Measurements from ENCODE around the gene STPG4.

Gene STPG4

GRCh38 chr2:47086571-47086970, 68.5 kb downstream of the STPG4 start:
- peak overlapping the region; percentile 43 for H2AFZ ChIP-seq (ENCODE audit: low read length)
- no peak overlapping the region for H3K4me3 ChIP-seq (ENCODE audit: low read length in 2 of 2)
- H4K91ac ChIP-seq (ENCODE audit: low read depth, low read length, poor library complexity) = no peak overlapping the region
- H2BK5ac ChIP-seq (ENCODE audit: low read length) = no peak overlapping the region
- no peak overlapping the region for H2BK120ac ChIP-seq (ENCODE audit: low read depth, low read length)
- peaks cover 12 to 23% of the 10 kb centered on the region in 2 donors for H3K4me1 ChIP-seq (ENCODE audit: control insufficient read depth in 2 of 2, insufficient read depth in 1 of 2, low read depth in 1 of 2, low read length in 2 of 2)
- no CpG with 5 or more reads among the region's 6 CpGs for whole genome bisulfite sequencing, 2 donors (ENCODE audit: extremely low coverage in 2 of 2, insufficient read length in 2 of 2, insufficient replicate concordance in 1 of 2)
- no peaks in the 10 kb centered on the region for H3K79me1 ChIP-seq (ENCODE audit: low read depth, low read length)
- H4K8ac ChIP-seq (ENCODE audit: low read depth, low read length) = no peak overlapping the region
- H3K27me3 ChIP-seq (ENCODE audit: control insufficient read depth in 3 of 3, insufficient read depth in 3 of 3, low read depth in 1 of 3, low read length in 3 of 3) = no peaks in the 10 kb centered on the region
- no peak overlapping the region for H3K27ac ChIP-seq (replicated peaks; ENCODE audit: low read length)
- DNase-seq (ENCODE audit: low spot score) = no peak
- no peak overlapping the region for H3K18ac ChIP-seq (ENCODE audit: low read length)
- no peak overlapping the region for H3K14ac ChIP-seq (ENCODE audit: low read length)
- H3K4ac ChIP-seq (ENCODE audit: low read length) = no peak overlapping the region
- no peak overlapping the region for H2AK5ac ChIP-seq (ENCODE audit: low read depth, low read length)
- H3K23ac ChIP-seq (ENCODE audit: low read depth, low read length, poor library complexity) = no peak overlapping the region
- no peak overlapping the region for H3K4me2 ChIP-seq (ENCODE audit: insufficient read depth, low read length, poor library complexity, severe bottlenecking)
- H3K36me3 ChIP-seq (replicated peaks in 1 of 2; ENCODE audit: control insufficient read depth in 2 of 2, insufficient read depth in 2 of 2, low read length in 2 of 2) = no peaks in the 10 kb centered on the region
- no peak overlapping the region for H2BK15ac ChIP-seq (ENCODE audit: low read length)
- no peaks in the 10 kb centered on the region for H3K9me3 ChIP-seq (replicated peaks in 1 of 2; ENCODE audit: control insufficient read depth in 2 of 2, insufficient read depth in 1 of 2, low read depth in 1 of 2, low read length in 2 of 2)
- no peak overlapping the region for H2BK12ac ChIP-seq (ENCODE audit: low read length)
- no peak overlapping the region for H3K9ac ChIP-seq (ENCODE audit: low read depth, low read length, poor library complexity)

GRCh38 chr2:47086054-47086471, 69.0 kb downstream of the STPG4 start:
- no CpG with 5 or more reads among the region's 9 CpGs for WGBS, 2 donors (ENCODE audit: extremely low coverage in 2 of 2, insufficient read length in 2 of 2, insufficient replicate concordance in 1 of 2)
- Histone ChIP-seq H2BK12ac (ENCODE audit: low read length) (no peak overlapping the region), H3K27ac (replicated peaks; ENCODE audit: low read length) (no peak overlapping the region), H2AK5ac (ENCODE audit: low read depth, low read length) (no peak overlapping the region), H3K9ac (ENCODE audit: low read depth, low read length, poor library complexity) (no peak overlapping the region), H2BK15ac (ENCODE audit: low read length) (no peak overlapping the region), H4K91ac (ENCODE audit: low read depth, low read length, poor library complexity) (no peak overlapping the region), H3K4me1 (ENCODE audit: control insufficient read depth in 2 of 2, insufficient read depth in 1 of 2, low read depth in 1 of 2, low read length in 2 of 2) (peaks cover 12 to 23% of the 10 kb centered on the region in 2 donors), H3K9me3 (replicated peaks in 1 of 2; ENCODE audit: control insufficient read depth in 2 of 2, insufficient read depth in 1 of 2, low read depth in 1 of 2, low read length in 2 of 2) (no peaks in the 10 kb centered on the region), H2BK120ac (ENCODE audit: low read depth, low read length) (no peak overlapping the region), H2BK5ac (ENCODE audit: low read length) (no peak overlapping the region), H3K36me3 (replicated peaks in 1 of 2; ENCODE audit: control insufficient read depth in 2 of 2, insufficient read depth in 2 of 2, low read length in 2 of 2) (no peaks in the 10 kb centered on the region), H3K79me1 (ENCODE audit: low read depth, low read length) (no peaks in the 10 kb centered on the region), H3K23ac (ENCODE audit: low read depth, low read length, poor library complexity) (peak overlapping the region; percentile 58), H3K4me2 (ENCODE audit: insufficient read depth, low read length, poor library complexity, severe bottlenecking) (no peak overlapping the region), H2AFZ (ENCODE audit: low read length) (peak overlapping the region; percentile 43), H3K4ac (ENCODE audit: low read length) (peak overlapping the region; percentile 10), H3K14ac (ENCODE audit: low read length) (peak overlapping the region; percentile 72), H3K27me3 (ENCODE audit: control insufficient read depth in 3 of 3, insufficient read depth in 3 of 3, low read depth in 1 of 3, low read length in 3 of 3) (no peaks in the 10 kb centered on the region), H4K8ac (ENCODE audit: low read depth, low read length) (no peak overlapping the region), H3K4me3 (ENCODE audit: low read length in 2 of 2) (no peak overlapping the region), H3K18ac (ENCODE audit: low read length) (peak overlapping the region; percentile 2)
- no peak for DNase-seq (ENCODE audit: low spot score)

GRCh38 chr2:47083886-47084687, 71.0 kb downstream of the STPG4 start:
- Histone ChIP-seq H3K4me1 (ENCODE audit: control insufficient read depth in 2 of 2, insufficient read depth in 1 of 2, low read depth in 1 of 2, low read length in 2 of 2) (peaks cover 17 to 25% of the 10 kb centered on the region in 2 donors), H2BK5ac (ENCODE audit: low read length) (peak overlapping the region; percentile 45), H3K4me2 (ENCODE audit: insufficient read depth, low read length, poor library complexity, severe bottlenecking) (no peak overlapping the region), H2BK120ac (ENCODE audit: low read depth, low read length) (no peak overlapping the region), H2BK15ac (ENCODE audit: low read length) (peak overlapping the region; percentile 51), H3K79me1 (ENCODE audit: low read depth, low read length) (no peaks in the 10 kb centered on the region), H2AK5ac (ENCODE audit: low read depth, low read length) (peak overlapping the region; percentile 60), H3K23ac (ENCODE audit: low read depth, low read length, poor library complexity) (no peak overlapping the region), H3K27me3 (ENCODE audit: control insufficient read depth in 3 of 3, insufficient read depth in 3 of 3, low read depth in 1 of 3, low read length in 3 of 3) (no peaks in the 10 kb centered on the region), H3K9ac (ENCODE audit: low read depth, low read length, poor library complexity) (no peak overlapping the region), H3K18ac (ENCODE audit: low read length) (peak overlapping the region; percentile 74), H3K27ac (replicated peaks; ENCODE audit: low read length) (no peak overlapping the region), H3K4me3 (ENCODE audit: low read length in 2 of 2) (no peak overlapping the region), H4K8ac (ENCODE audit: low read depth, low read length) (no peak overlapping the region), H3K14ac (ENCODE audit: low read length) (no peak overlapping the region), H3K4ac (ENCODE audit: low read length) (no peak overlapping the region), H2AFZ (ENCODE audit: low read length) (peak overlapping the region; percentile 43), H3K36me3 (replicated peaks in 1 of 2; ENCODE audit: control insufficient read depth in 2 of 2, insufficient read depth in 2 of 2, low read length in 2 of 2) (no peaks in the 10 kb centered on the region), H4K91ac (ENCODE audit: low read depth, low read length, poor library complexity) (no peak overlapping the region), H3K9me3 (replicated peaks in 1 of 2; ENCODE audit: control insufficient read depth in 2 of 2, insufficient read depth in 1 of 2, low read depth in 1 of 2, low read length in 2 of 2) (no peaks in the 10 kb centered on the region), H2BK12ac (ENCODE audit: low read length) (no peak overlapping the region)
- no peak for DNase-seq (ENCODE audit: low spot score)
- no CpG with 5 or more reads among the region's 17 CpGs for WGBS, 2 donors (ENCODE audit: extremely low coverage in 2 of 2, insufficient read length in 2 of 2, insufficient replicate concordance in 1 of 2)

GRCh38 chr2:47083485-47083884, 71.6 kb downstream of the STPG4 start:
- H3K4me2 ChIP-seq (ENCODE audit: insufficient read depth, low read length, poor library complexity, severe bottlenecking) = no peak overlapping the region
- no peaks in the 10 kb centered on the region for H3K9me3 ChIP-seq (replicated peaks in 1 of 2; ENCODE audit: control insufficient read depth in 2 of 2, insufficient read depth in 1 of 2, low read depth in 1 of 2, low read length in 2 of 2)
- DNase-seq (ENCODE audit: low spot score) = no peak
- H3K9ac ChIP-seq (ENCODE audit: low read depth, low read length, poor library complexity) = no peak overlapping the region
- no peak overlapping the region for H4K8ac ChIP-seq (ENCODE audit: low read depth, low read length)
- no peak overlapping the region for H3K27ac ChIP-seq (replicated peaks; ENCODE audit: low read length)
- H3K14ac ChIP-seq (ENCODE audit: low read length) = no peak overlapping the region
- H3K36me3 ChIP-seq (replicated peaks in 1 of 2; ENCODE audit: control insufficient read depth in 2 of 2, insufficient read depth in 2 of 2, low read length in 2 of 2) = no peaks in the 10 kb centered on the region
- H2AFZ ChIP-seq (ENCODE audit: low read length) = no peak overlapping the region
- no peak overlapping the region for H3K4me3 ChIP-seq (ENCODE audit: low read length in 2 of 2)
- H2BK12ac ChIP-seq (ENCODE audit: low read length) = no peak overlapping the region
- H3K4ac ChIP-seq (ENCODE audit: low read length) = no peak overlapping the region
- peak overlapping the region; percentile 45 for H2BK5ac ChIP-seq (ENCODE audit: low read length)
- H2BK120ac ChIP-seq (ENCODE audit: low read depth, low read length) = no peak overlapping the region
- H3K23ac ChIP-seq (ENCODE audit: low read depth, low read length, poor library complexity) = no peak overlapping the region
- no peaks in the 10 kb centered on the region for H3K27me3 ChIP-seq (ENCODE audit: control insufficient read depth in 3 of 3, insufficient read depth in 3 of 3, low read depth in 1 of 3, low read length in 3 of 3)
- no peaks in the 10 kb centered on the region for H3K79me1 ChIP-seq (ENCODE audit: low read depth, low read length)
- H3K4me1 ChIP-seq (ENCODE audit: control insufficient read depth in 2 of 2, insufficient read depth in 1 of 2, low read depth in 1 of 2, low read length in 2 of 2) = peaks cover 16 to 19% of the 10 kb centered on the region in 2 donors
- peak overlapping the region; percentile 51 for H2BK15ac ChIP-seq (ENCODE audit: low read length)
- no CpG with 5 or more reads among the region's 3 CpGs for WGBS, 2 donors (ENCODE audit: extremely low coverage in 2 of 2, insufficient read length in 2 of 2, insufficient replicate concordance in 1 of 2)
- peak overlapping the region; percentile 62 for H3K18ac ChIP-seq (ENCODE audit: low read length)
- no peak overlapping the region for H4K91ac ChIP-seq (ENCODE audit: low read depth, low read length, poor library complexity)
- peak overlapping the region; percentile 60 for H2AK5ac ChIP-seq (ENCODE audit: low read depth, low read length)
